A673 (cell line): ENCODE data around the gene SCN3A.

Experiments
- EZH2 ChIP-seq: fragments of 200-600 bp; sonication (generic); IDR thresholded peaks from 2 replicates; pipeline ENCODE4 v1.6.1; 2017; ENCODE audit warnings: borderline replicate concordance, low read depth, mild to moderate bottlenecking, mixed read lengths, antibody characterized with exemption, low read length; ENCODE audit not compliant: poor library complexity, severe bottlenecking
- TF ChIP-seq, protein P1 (sequence below): fragments of 300-800, 200-600 bp; sonication (generic); conservative IDR thresholded peaks from 2 replicates; pipeline ENCODE4 v1.5.1; 2017; ENCODE audit warnings: low read depth, mild to moderate bottlenecking, antibody characterized with exemption, low read length, moderate library complexity, mixed read lengths

DNA sequence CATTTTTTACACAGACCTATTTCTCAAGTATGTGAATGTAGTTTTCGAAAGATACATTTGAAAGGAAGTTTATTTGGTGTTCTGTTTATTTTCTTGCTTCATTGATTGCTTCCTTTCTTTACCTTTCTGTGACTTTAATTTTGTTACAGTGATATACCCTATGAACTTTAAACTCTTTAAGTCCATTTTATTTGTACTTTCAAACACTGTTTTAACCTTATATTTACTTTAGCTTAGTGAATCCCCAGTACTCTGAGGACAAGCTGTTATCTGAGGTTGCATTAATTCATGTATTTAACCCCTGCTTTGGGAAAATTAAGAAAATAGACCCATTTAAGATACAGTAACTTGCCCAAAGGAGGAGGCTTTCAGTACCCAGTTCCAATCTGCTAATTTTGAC is 93.5 kb downstream of the SCN3A start:
- TF ChIP-seq, protein P1, sequence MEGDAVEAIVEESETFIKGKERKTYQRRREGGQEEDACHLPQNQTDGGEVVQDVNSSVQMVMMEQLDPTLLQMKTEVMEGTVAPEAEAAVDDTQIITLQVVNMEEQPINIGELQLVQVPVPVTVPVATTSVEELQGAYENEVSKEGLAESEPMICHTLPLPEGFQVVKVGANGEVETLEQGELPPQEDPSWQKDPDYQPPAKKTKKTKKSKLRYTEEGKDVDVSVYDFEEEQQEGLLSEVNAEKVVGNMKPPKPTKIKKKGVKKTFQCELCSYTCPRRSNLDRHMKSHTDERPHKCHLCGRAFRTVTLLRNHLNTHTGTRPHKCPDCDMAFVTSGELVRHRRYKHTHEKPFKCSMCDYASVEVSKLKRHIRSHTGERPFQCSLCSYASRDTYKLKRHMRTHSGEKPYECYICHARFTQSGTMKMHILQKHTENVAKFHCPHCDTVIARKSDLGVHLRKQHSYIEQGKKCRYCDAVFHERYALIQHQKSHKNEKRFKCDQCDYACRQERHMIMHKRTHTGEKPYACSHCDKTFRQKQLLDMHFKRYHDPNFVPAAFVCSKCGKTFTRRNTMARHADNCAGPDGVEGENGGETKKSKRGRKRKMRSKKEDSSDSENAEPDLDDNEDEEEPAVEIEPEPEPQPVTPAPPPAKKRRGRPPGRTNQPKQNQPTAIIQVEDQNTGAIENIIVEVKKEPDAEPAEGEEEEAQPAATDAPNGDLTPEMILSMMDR = no peak
- no peak for TF ChIP-seq EZH2
